ENCODE measurements around the gene MAPK10.

GRCh38 chr4:86004030-86004429 is 355.8 kb downstream of the MAPK10 start:
- no peak for TF ChIP-seq POLR2A (IDR thresholded peaks at IDR 0.05)
- no peak for TF ChIP-seq CTCF (IDR thresholded peaks at IDR 0.05 in 4 of 5, conservative IDR thresholded peaks at IDR 0.05 in 1 of 5)
